Stimulated activated CD4-positive, alpha-beta T cell treated with anti-CD3 and anti-CD28 coated beads, Interleukin-1b, Interleukin-23, amount 100 ng/mL, for 1 hour (primary cell): Measurements from ENCODE around the gene FLCN.

Experiments used
- DNase-seq, 2 donors: peaks; one replicate each; pipeline ENCODE4 v3.0.0-alpha.2; 2020; ENCODE audit warnings: low read depth in 2 of 2

FLCN gene

GRCh38 chr17:17167356-17167755 lies 69.6 kb downstream of the FLCN start:
- no peak for DNase-seq

- no peak for DNase-seq
Observed at GRCh38 chr17:17166446-17166845, 70.5 kb downstream of the FLCN start.

GRCh38 chr17:17165666-17166308 lies 71.2 kb downstream of the FLCN start:
- no peak for DNase-seq

- no peak for DNase-seq
Observed at GRCh38 chr17:17164676-17165075, 72.3 kb downstream of the FLCN start.

- no peak for DNase-seq
Observed at GRCh38 chr17:17164156-17164555, 72.8 kb downstream of the FLCN start.
